BE2C (cell line): ENCODE data around the gene TRAF1.

Source experiments
- DNase-seq: peaks from one replicate; pipeline ENCODE4 v3.0.0-alpha.2; 2020
- H3K27me3 ChIP-seq: fragments of 250-450 bp; sonication (Bioruptor Pico); 2 replicates; pipeline ENCODE4 v1.5.1; 2020; ENCODE audit warnings: mild to moderate bottlenecking
- H3K36me3 ChIP-seq: fragments of 250-450 bp; sonication (Bioruptor Pico); 2 replicates; pipeline ENCODE4 v1.5.1; 2020; ENCODE audit warnings: mild to moderate bottlenecking
- H3K4me1 ChIP-seq: fragments of 250-450 bp; sonication (Bioruptor Pico); 2 replicates; pipeline ENCODE4 v1.5.1; 2020
- H3K4me3 ChIP-seq: 2 replicates; pipeline ENCODE4 v1.5.1; 2011; ENCODE audit warnings: low read depth, low read length
- H3K9me3 ChIP-seq: fragments of 250-450 bp; sonication (Bioruptor Pico); 2 replicates; pipeline ENCODE4 v1.5.1; 2020
- TF ChIP-seq, protein P1 (sequence below): IDR thresholded peaks from 2 replicates; pipeline ENCODE4 v1.5.1; 2012; ENCODE audit warnings: mild to moderate bottlenecking, low read depth, low read length

The TRAF1 gene

DNA sequence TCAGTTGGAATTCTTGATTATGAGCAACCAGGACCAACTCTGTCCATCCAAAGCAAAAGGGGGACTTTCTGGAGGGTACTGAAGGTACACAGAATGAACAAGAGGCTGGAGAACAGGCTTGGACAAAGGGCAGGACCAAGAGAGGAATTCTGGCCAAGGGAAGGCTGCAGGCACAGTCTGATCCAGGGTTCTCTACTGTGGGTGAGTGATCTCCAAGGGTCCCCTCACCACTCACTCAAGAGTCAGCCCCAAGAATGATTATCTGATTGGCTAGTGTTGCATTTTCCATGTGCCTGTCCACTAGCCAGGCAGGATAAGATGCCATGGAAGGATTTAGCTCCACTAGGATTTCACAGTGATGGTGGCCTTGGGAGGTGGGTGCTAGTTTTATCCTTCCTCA, 38.0 kb downstream of the TRAF1 start:
- no peaks in the 10 kb centered on the region; the same call in 1 of the 2 replicates for H3K9me3 ChIP-seq
- no peak for DNase-seq
- TF ChIP-seq, protein P1, sequence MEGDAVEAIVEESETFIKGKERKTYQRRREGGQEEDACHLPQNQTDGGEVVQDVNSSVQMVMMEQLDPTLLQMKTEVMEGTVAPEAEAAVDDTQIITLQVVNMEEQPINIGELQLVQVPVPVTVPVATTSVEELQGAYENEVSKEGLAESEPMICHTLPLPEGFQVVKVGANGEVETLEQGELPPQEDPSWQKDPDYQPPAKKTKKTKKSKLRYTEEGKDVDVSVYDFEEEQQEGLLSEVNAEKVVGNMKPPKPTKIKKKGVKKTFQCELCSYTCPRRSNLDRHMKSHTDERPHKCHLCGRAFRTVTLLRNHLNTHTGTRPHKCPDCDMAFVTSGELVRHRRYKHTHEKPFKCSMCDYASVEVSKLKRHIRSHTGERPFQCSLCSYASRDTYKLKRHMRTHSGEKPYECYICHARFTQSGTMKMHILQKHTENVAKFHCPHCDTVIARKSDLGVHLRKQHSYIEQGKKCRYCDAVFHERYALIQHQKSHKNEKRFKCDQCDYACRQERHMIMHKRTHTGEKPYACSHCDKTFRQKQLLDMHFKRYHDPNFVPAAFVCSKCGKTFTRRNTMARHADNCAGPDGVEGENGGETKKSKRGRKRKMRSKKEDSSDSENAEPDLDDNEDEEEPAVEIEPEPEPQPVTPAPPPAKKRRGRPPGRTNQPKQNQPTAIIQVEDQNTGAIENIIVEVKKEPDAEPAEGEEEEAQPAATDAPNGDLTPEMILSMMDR = no peak
- no peaks in the 10 kb centered on the region for H3K27me3 ChIP-seq
- H3K4me3 ChIP-seq = no peak overlapping the region
- H3K4me1 ChIP-seq = no peaks in the 10 kb centered on the region
- H3K36me3 ChIP-seq = no peaks in the 10 kb centered on the region

DNA sequence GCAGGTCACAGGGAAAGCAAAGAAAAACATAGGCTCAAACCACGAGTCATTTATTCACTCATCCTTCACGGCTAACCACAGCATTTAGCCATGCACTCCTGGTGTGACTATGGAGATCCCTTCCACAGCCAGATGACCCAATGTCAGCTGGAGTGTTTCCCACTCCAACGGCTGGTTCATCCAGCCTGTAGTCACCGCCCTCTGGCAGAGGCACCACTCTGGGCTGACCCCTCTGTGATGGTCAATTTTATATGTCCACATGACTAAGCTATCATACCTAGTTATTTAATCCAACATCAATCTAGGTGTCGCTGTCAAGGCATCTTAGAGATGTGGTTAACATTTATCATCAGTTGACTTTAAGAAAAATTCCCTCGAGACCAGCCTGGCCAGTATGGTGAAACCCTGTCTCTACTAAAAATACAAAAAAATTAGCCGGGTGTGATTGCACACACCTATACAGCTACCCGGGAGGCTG, 40.1 kb downstream of the TRAF1 start:
- no peaks in the 10 kb centered on the region; the same call in 1 of the 2 replicates for H3K9me3 ChIP-seq
- TF ChIP-seq, protein P1 = no peak
- no peaks in the 10 kb centered on the region for H3K4me1 ChIP-seq
- H3K36me3 ChIP-seq = no peaks in the 10 kb centered on the region
- no peak for DNase-seq
- no peak overlapping the region for H3K4me3 ChIP-seq
- H3K27me3 ChIP-seq = no peaks in the 10 kb centered on the region

DNA sequence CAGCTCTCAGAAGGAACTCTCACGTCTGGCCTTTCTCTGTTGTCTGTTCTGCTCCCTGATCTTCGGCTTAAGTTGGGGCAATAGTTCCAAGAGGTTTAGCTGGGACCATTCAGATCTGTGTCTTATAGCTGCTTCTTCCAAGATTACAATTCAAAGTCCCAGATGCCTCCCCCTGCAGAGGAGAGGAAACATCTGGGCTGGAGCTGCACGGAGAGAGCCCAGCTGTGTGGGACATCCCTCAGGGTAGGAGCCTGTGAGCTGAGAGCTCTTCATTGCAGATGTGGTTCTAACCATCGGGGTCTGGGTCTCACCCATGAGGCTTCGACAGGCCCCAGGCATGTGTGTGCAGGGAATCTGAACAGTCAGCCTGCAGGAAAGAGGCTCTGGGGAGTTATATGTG, 40.6 kb downstream of the TRAF1 start:
- Histone ChIP-seq H3K4me3 (no peak overlapping the region), H3K4me1 (no peaks in the 10 kb centered on the region), H3K9me3 (no peaks in the 10 kb centered on the region; the same call in 1 of the 2 replicates), H3K27me3 (no peaks in the 10 kb centered on the region), H3K36me3 (no peaks in the 10 kb centered on the region)
- no peak for DNase-seq
- TF ChIP-seq, protein P1 = no peak

DNA sequence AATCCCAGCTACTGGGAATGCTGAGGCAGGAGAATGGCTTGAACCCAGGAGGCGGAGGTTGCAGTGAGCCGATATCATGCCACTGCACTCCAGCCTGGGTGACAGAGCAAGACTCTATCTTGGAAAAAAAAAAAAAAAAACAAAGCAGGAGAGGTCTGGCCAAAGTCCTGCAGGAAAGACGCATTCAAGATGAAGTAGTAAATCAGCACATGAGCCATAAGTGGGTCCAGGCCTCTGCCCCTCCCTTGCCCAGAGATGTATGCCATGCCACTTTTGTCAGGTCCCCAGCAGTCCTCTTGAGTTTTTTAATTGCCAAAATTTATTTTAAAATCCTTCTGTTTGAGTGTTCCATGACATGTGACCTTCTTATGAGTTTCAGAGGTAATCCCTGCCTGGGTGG, 41.1 kb downstream of the TRAF1 start:
- H3K4me1 ChIP-seq = no peaks in the 10 kb centered on the region
- no peaks in the 10 kb centered on the region for H3K36me3 ChIP-seq
- DNase-seq = no peak
- no peak overlapping the region for H3K4me3 ChIP-seq
- H3K27me3 ChIP-seq = no peaks in the 10 kb centered on the region
- TF ChIP-seq, protein P1 = no peak
- no peaks in the 10 kb centered on the region; the same call in 1 of the 2 replicates for H3K9me3 ChIP-seq

DNA sequence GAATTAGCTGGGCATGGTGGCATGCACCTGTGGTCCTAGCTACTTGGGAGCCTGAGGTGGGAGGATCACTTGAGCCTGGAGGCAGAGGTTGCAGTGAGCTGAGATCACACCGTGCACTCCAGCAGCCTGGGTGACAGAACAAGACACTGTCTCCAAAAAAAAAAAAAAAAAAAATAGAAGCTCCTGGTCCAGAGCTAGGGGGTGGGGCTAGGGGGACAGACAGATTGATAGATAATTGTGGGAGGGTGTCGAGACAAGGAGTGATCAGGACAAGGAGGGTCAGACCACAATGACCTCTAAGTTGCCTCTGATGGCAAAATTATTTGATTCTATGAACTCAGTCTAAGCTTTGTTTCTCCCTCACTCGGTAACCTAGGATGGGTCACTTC, 43.0 kb downstream of the TRAF1 start:
- peaks cover under 1% of the 10 kb centered on the region; the same call in 1 of the 2 replicates for H3K4me1 ChIP-seq
- TF ChIP-seq, protein P1 = no peak
- no peaks in the 10 kb centered on the region for H3K36me3 ChIP-seq

DNA sequence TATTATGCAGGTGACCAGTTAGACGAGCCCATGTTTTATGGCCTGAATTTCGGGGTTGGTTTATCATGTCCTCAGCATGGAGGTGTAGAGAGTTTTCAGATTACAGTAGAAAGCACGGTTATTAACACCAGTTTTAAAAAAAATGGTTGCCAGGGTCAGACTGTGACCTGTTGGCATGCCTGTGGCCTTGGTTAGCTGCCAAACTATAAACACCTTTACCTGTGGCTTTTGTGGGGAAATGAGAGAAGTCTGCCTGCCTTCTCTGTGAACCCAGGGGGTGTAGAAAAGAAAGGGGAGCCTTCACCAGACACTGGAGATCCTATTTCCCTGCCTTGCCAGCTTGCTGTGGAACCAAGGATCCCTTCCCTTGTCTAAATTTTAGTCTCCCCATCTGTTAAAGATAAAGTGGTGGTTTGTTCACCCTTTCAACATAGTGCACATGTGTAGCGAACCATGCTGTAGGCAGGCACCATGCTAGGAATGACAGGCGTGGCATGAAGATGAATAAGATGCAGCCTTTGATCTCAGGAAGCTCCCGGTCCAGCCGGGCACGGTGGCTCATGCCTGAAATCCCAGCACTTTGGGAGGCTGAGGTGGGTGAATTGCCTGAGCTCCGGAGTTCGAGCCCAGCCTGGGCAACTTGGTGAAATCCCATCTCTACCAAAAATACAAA, 43.5 kb downstream of the TRAF1 start:
- TF ChIP-seq, protein P1 = no peak
- no peak overlapping the region for H3K4me3 ChIP-seq
- peaks cover 5% of the 10 kb centered on the region; the same call in 1 of the 2 replicates for H3K4me1 ChIP-seq
- no peaks in the 10 kb centered on the region for H3K36me3 ChIP-seq
- H3K27me3 ChIP-seq = no peaks in the 10 kb centered on the region
- H3K9me3 ChIP-seq = no peaks in the 10 kb centered on the region; the same call in 1 of the 2 replicates
- DNase-seq = no peak

More for the DNA sequence above, 43.0 kb downstream of the TRAF1 start:
- Histone ChIP-seq H3K4me3 (no peak overlapping the region), H3K9me3 (no peaks in the 10 kb centered on the region; the same call in 1 of the 2 replicates), H3K27me3 (no peaks in the 10 kb centered on the region)
- DNase-seq = no peak
